IMR-90 (cell line): Measurements from ENCODE around the gene UBE3B. TPM values are rescaled to one million over a fixed set of nuclear protein-coding genes. Genes with fewer than 3 reads are reported as not detected.

Experiments used
- ATAC-seq: fragments of 200-7000 bp; cut with Tn5 transposase; 2 replicates; pipeline ENCODE4 v1.9.1; 2020; ENCODE audit warnings: low read depth, mild to moderate bottlenecking, moderate library complexity
- BruUV-seq: library from RNA; stranded (reverse); fragments of 400-500 nt; replicated peaks from 2 replicates; lab custom pipeline; 2021; lab: Mats Ljungman, UMichigan
- CTCF ChIA-PET: fragments of 300-600 bp; formaldehyde crosslinking; extraction: SDS; loops from one replicate; lab custom pipeline; 2021; ENCODE audit warnings: antibody characterized with exemption; lab: Yijun Ruan, JAX
- POLR2A ChIA-PET: fragments of 300-600 bp; sonication (Branson Sonifier 250); formaldehyde crosslinking; loops from one replicate; lab custom pipeline; 2022; ENCODE audit warnings: antibody characterized with exemption; ENCODE audit not compliant: unreplicated experiment; lab: Charles Lee
- DNase-seq: peaks from one replicate; pipeline ENCODE4 v3.0.0; 2013
- H2AFZ ChIP-seq: replicated peaks from 2 replicates; pipeline ENCODE3; 2013; ENCODE audit warnings: low read length, mild to moderate bottlenecking; ENCODE audit not compliant: poor library complexity
- H2AK5ac ChIP-seq: 2 replicates; pipeline ENCODE4 v1.6.1; 2013; ENCODE audit warnings: low read depth, low read length, inconsistent platforms
- H2AK9ac ChIP-seq: replicated peaks from 2 replicates; pipeline ENCODE3; 2013; ENCODE audit warnings: mild to moderate bottlenecking, low read depth, low read length, moderate library complexity; ENCODE audit not compliant: poor library complexity
- H2BK120ac ChIP-seq: 2 replicates; pipeline ENCODE4 v1.6.1; 2013; ENCODE audit warnings: low read depth, low read length, inconsistent platforms
- H2BK15ac ChIP-seq: 3 replicates; pipeline ENCODE4 v1.6.1; 2013; ENCODE audit warnings: low read depth, low read length, inconsistent platforms
- H2BK20ac ChIP-seq: 2 replicates; pipeline ENCODE4 v1.6.1; 2013; ENCODE audit warnings: low read depth, mild to moderate bottlenecking, inconsistent platforms, low read length, moderate library complexity
- H2BK5ac ChIP-seq: 2 replicates; pipeline ENCODE4 v1.6.1; 2013; ENCODE audit warnings: mild to moderate bottlenecking, low read depth, low read length, inconsistent platforms; ENCODE audit not compliant: poor library complexity, severe bottlenecking
- H3K14ac ChIP-seq: replicated peaks from 2 replicates; pipeline ENCODE4 v1.6.1; 2013; ENCODE audit warnings: low read depth, low read length, inconsistent platforms
- H3K18ac ChIP-seq: 2 replicates; pipeline ENCODE4 v1.6.1; 2013; ENCODE audit warnings: low read depth, low read length, control low read depth
- H3K23ac ChIP-seq: 2 replicates; pipeline ENCODE4 v1.6.1; 2013; ENCODE audit warnings: low read depth, low read length, inconsistent platforms
- H3K27ac ChIP-seq: 2 replicates; pipeline ENCODE4 v1.5.1; 2013; ENCODE audit warnings: mild to moderate bottlenecking, control low read depth, low read length; ENCODE audit not compliant: insufficient read depth
- H3K27me3 ChIP-seq: 2 replicates; pipeline ENCODE4 v1.6.1; 2013; ENCODE audit warnings: low read length; ENCODE audit not compliant: control insufficient read depth, insufficient read depth
- H3K36me3 ChIP-seq: 2 replicates; pipeline ENCODE4 v1.6.1; 2013; ENCODE audit warnings: low read length, mixed read lengths; ENCODE audit not compliant: control insufficient read depth, insufficient read depth
- H3K4ac ChIP-seq: 2 replicates; pipeline ENCODE4 v1.6.1; 2013; ENCODE audit warnings: low read depth, low read length, inconsistent platforms
- H3K4me1 ChIP-seq: 2 replicates; pipeline ENCODE4 v1.6.1; 2013; ENCODE audit warnings: low read length, mixed read lengths; ENCODE audit not compliant: control insufficient read depth, insufficient read depth
- H3K4me2 ChIP-seq: 2 replicates; pipeline ENCODE4 v1.6.1; 2013; ENCODE audit warnings: low read depth, mild to moderate bottlenecking, control low read depth, low read length, moderate library complexity
- H3K4me3 ChIP-seq: 2 replicates; pipeline ENCODE4 v1.5.1; 2013; ENCODE audit warnings: low read depth, mild to moderate bottlenecking, control low read depth, low read length, moderate library complexity; ENCODE audit not compliant: insufficient read depth
- H3K56ac ChIP-seq: 2 replicates; pipeline ENCODE4 v1.6.1; 2013; ENCODE audit warnings: low read length, inconsistent platforms; ENCODE audit not compliant: insufficient read depth; ENCODE audit errors: extremely low read depth
- H3K79me1 ChIP-seq, 2 experiments: 2 replicates each; pipeline ENCODE4 v1.6.1; 2013; ENCODE audit warnings: low read length in 2 of 2, inconsistent platforms in 1 of 2, low read depth in 1 of 2
- H3K9ac ChIP-seq: 2 replicates; pipeline ENCODE4 v1.6.1; 2013; ENCODE audit warnings: low read depth, low read length, control low read depth
- H3K9me1 ChIP-seq: 2 replicates; pipeline ENCODE4 v1.6.1; 2013; ENCODE audit warnings: low read length, inconsistent platforms; ENCODE audit not compliant: insufficient read depth
- H3K9me3 ChIP-seq: 2 replicates; pipeline ENCODE4 v1.6.1; 2013; ENCODE audit warnings: low read length; ENCODE audit not compliant: control insufficient read depth, insufficient read depth
- H4K20me1 ChIP-seq: 2 replicates; pipeline ENCODE4 v1.6.1; 2013; ENCODE audit warnings: low read length, inconsistent platforms; ENCODE audit not compliant: insufficient read depth
- H4K5ac ChIP-seq: 2 replicates; pipeline ENCODE4 v1.6.1; 2013; ENCODE audit warnings: mild to moderate bottlenecking, low read depth, low read length, control low read depth
- H4K8ac ChIP-seq, 2 experiments: 2 replicates each; pipeline ENCODE4 v1.6.1; 2013; ENCODE audit warnings: low read depth in 2 of 2, low read length in 2 of 2, control low read depth in 1 of 2, inconsistent platforms in 1 of 2
- H4K91ac ChIP-seq: 2 replicates; pipeline ENCODE4 v1.6.1; 2013; ENCODE audit warnings: low read depth, low read length, inconsistent platforms; ENCODE audit not compliant: insufficient read depth
- CEBPB ChIP-seq: IDR thresholded peaks from 2 replicates; pipeline ENCODE4 v1.6.1; 2012; ENCODE audit warnings: low read depth, low read length, improper control_type of control experiment
- MXI1 ChIP-seq: IDR thresholded peaks from 2 replicates; pipeline ENCODE4 v1.6.1; 2012; ENCODE audit warnings: low read depth, mild to moderate bottlenecking, low read length, moderate library complexity, borderline replicate concordance
- RAD21 ChIP-seq: IDR thresholded peaks from 2 replicates; pipeline ENCODE4 v1.6.1; 2012; ENCODE audit warnings: low read length, improper control_type of control experiment
- SMC3 ChIP-seq: fragments of 150-350 bp; IDR thresholded peaks from 2 replicates; pipeline ENCODE4 v1.6.1; 2016; ENCODE audit warnings: low read depth, mild to moderate bottlenecking, antibody characterized with exemption, low read length, moderate library complexity
- WGBS, 2 experiments: methylation state at CpG; one replicate each; pipeline versions ENCODE4 v1.1.5 to v1.1.7; 2013; ENCODE audit warnings: missing lambda C conversion rate in 2 of 2; ENCODE audit not compliant: insufficient read length in 1 of 2; ENCODE audit errors: extremely low coverage in 2 of 2; 5-methylcytosine and 5-hydroxymethylcytosine counted together
- dilution Hi-C: fragments of 300-500 bp; cut with HindIII; formaldehyde crosslinking; loops from one replicate; pipeline ENCODE4 v1.14.3; 2018; ENCODE audit warnings: low sequenced_read_pairs; ENCODE audit not compliant: unreplicated experiment
- in situ Hi-C: fragments of 300-500 bp; cut with MboI; formaldehyde crosslinking; loops from 3 replicates; pipeline ENCODE4 v1.14.3; 2019; ENCODE audit warnings: low sequenced_read_pairs, inconsistent platforms, mixed read lengths
- intact Hi-C: fragments of 100-400 bp; cut with micrococcal nuclease; formaldehyde crosslinking; loops from 2 replicates; pipeline ENCODE4 v1.10.0; 2022
- polyA plus RNA-seq, 3 experiments: library from polyadenylated mRNA; depleted of rRNA; stranded (reverse); fragments of >200 nt; gene quantifications; 2 replicates each; pipeline ENCODE4 v1.2.3, GENCODE V29; 2012; ENCODE audit warnings: low replicate concordance in 1 of 3
- total RNA-seq: library from RNA; depleted of rRNA; stranded (reverse); fragments of >200 nt; gene quantifications from 2 replicates; pipeline ENCODE4 v1.2.3, GENCODE V29; 2012

The UBE3B gene
- total and polyA plus RNA-seq, 2 of the 4 experiments (the other 2 are of a cell fraction) = 18.8 to 24.9 TPM

DNA sequence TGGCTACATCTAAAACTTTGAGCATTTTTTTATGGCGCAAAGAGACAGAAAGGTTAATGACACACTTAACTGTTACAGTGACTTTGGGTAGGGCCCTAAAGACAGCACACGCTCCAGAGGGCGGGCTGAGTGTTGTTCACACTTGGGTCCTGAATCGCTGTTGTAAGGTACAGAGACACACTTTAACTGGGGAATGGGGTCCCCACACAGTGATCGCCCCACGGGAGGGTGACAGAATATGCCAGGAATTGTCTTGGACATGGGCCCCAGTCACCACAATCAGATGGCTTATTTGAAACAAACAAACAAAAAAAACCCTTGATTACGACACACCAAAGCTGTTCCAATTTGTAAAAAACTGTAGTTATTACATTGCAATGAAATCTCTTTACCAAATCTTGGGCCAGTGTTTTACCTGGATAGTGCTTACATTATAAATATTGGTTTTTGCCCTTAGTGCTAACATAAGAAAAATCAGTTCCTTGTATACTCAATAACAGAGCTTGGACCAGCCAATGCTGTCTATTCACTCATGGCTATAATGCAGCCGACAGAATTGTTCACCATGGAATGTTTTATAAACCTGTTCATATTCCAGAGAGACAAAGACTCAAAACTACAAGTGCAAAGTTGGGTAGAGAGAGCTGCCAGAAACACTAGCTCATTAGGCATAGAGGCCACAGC is 28.6 kb upstream of the UBE3B start:
- no peak overlapping the region for H4K91ac ChIP-seq
- WGBS, 2 experiments = 87% methylated on average over 3 of the region's 8 CpGs; no CpG with 5 or more reads in 1 of the 2 experiments
- H3K4me2 ChIP-seq = no peak overlapping the region
- H3K4ac ChIP-seq = no peak overlapping the region
- no peaks in the 10 kb centered on the region for H3K27me3 ChIP-seq
- H4K8ac ChIP-seq = no peak overlapping the region
- H3K18ac ChIP-seq = no peak overlapping the region; the same call in none of the 2 replicates
- intact Hi-C loops = no loop called here
- H4K5ac ChIP-seq = no peak overlapping the region
- H4K20me1 ChIP-seq = peaks cover 39% of the 10 kb centered on the region
- no peak overlapping the region for H3K9ac ChIP-seq
- peaks cover 68% of the 10 kb centered on the region for H3K36me3 ChIP-seq
- peaks cover 38 to 85% of the 10 kb centered on the region in 2 experiments for H3K79me1 ChIP-seq
- DNase-seq (no peak), ATAC-seq (no peak)
- peaks cover 16% of the 10 kb centered on the region for H3K9me1 ChIP-seq
- no peak overlapping the region for H3K14ac ChIP-seq
- H2AK9ac ChIP-seq = no peak overlapping the region
- no peak overlapping the region for H3K56ac ChIP-seq
- no peak overlapping the region for H2AK5ac ChIP-seq
- CTCF ChIA-PET = interaction anchor here (0.7 kb wide), 1 partner anchor 16 kb away, joined by 3 read pairs; no protein-coding TSS in a partner anchor
- no peak overlapping the region for H2AFZ ChIP-seq
- POLR2A ChIA-PET = no interaction called here
- dilution Hi-C loops = no loop called here
- H3K4me3 ChIP-seq = no peak overlapping the region
- peak overlapping the region; percentile 15; the same call in 1 of the 2 replicates for H3K27ac ChIP-seq
- H2BK5ac ChIP-seq = peak overlapping the region; percentile 29
- H3K4me1 ChIP-seq = peaks cover 15% of the 10 kb centered on the region
- no peak overlapping the region for H2BK120ac ChIP-seq
- H3K23ac ChIP-seq = no peak overlapping the region
- no peaks in the 10 kb centered on the region for H3K9me3 ChIP-seq
- no TSS peak for BruUV-seq
- in situ Hi-C loops = no loop called here
- TF ChIP-seq SMC3 = no peak
- TF ChIP-seq CEBPB = peak; percentile 74
- no peak for TF ChIP-seq MXI1
- no peak for TF ChIP-seq RAD21
- no peak overlapping the region for H2BK15ac ChIP-seq
- no peak overlapping the region for H2BK20ac ChIP-seq
